ENCODE measurements around the gene NRL.
A peak's percentile ranks its signal among the peaks of the same experiment; 100 is the strongest.

DNA sequence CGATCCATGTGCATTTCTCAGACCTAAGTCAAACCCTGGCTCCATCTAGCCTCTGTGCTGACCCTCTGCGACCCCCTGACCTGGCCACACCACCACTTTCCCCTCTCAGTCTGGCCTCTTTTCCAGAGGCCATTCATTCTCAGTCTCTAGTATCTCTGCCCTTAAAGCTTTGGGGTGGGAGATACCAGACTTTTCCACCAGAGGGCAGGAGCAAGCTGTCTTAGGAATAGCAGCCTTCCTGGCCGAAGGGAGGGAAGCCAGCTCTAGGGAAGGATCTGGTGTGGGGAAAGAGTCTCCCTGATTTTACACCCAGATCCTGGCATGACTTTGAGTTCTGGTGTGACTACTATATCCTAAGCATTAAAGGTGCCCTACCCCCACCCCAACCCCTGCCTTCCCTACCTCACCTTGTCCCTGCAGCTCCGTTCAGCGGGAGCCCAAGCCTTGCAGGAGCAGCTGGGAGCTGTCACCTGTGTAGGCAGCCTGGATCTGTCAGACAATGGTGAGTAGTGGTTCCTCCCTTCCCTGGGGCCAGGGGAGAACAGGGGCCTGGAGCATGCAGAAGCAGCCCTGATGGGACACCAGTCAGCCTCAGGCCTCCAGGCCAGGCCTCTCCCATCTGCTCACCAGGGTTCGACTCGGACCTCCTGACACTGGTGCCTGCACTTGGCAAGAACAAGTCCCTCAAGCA, 56.3 kb downstream of the NRL start:
- TF ChIP-seq, protein P1, sequence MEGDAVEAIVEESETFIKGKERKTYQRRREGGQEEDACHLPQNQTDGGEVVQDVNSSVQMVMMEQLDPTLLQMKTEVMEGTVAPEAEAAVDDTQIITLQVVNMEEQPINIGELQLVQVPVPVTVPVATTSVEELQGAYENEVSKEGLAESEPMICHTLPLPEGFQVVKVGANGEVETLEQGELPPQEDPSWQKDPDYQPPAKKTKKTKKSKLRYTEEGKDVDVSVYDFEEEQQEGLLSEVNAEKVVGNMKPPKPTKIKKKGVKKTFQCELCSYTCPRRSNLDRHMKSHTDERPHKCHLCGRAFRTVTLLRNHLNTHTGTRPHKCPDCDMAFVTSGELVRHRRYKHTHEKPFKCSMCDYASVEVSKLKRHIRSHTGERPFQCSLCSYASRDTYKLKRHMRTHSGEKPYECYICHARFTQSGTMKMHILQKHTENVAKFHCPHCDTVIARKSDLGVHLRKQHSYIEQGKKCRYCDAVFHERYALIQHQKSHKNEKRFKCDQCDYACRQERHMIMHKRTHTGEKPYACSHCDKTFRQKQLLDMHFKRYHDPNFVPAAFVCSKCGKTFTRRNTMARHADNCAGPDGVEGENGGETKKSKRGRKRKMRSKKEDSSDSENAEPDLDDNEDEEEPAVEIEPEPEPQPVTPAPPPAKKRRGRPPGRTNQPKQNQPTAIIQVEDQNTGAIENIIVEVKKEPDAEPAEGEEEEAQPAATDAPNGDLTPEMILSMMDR (IDR thresholded peaks at IDR 0.05): peak; percentile 29 to 94 (median 75)
- TF ChIP-seq POLR2A (IDR thresholded peaks at IDR 0.05): no peak

Measured in heart left ventricle (tissue), 13 donors.